Neural crest cell (in vitro differentiated cells): Measurements from ENCODE around the gene FAM124B. TPM values are rescaled to one million over a fixed set of nuclear protein-coding genes. Genes with fewer than 3 reads are reported as not detected.

Experiments used
- DNase-seq: peaks from one replicate; pipeline ENCODE4 v3.0.0; 2021; ENCODE audit warnings: low read depth, mixed read lengths, low spot score
- H3K27ac Mint-ChIP-seq: one replicate; pipeline ENCODE4 v1.8.0; 2021; ENCODE audit warnings: mild to moderate bottlenecking, mixed read lengths; ENCODE audit not compliant: unreplicated experiment
- H3K27me3 Mint-ChIP-seq: 2 replicates; pipeline ENCODE4 v1.8.0; 2021; ENCODE audit warnings: low read depth, mild to moderate bottlenecking, mixed read lengths
- H3K36me3 Mint-ChIP-seq: 2 replicates; pipeline ENCODE4 v1.8.0; 2021; ENCODE audit warnings: low read depth, mild to moderate bottlenecking, mixed read lengths
- H3K4me1 Mint-ChIP-seq: 2 replicates; pipeline ENCODE4 v1.8.0; 2021; ENCODE audit warnings: mixed read lengths
- H3K4me3 Mint-ChIP-seq: one replicate; pipeline ENCODE4 v1.8.0; 2021; ENCODE audit warnings: mild to moderate bottlenecking, mixed read lengths
- H3K9me3 Mint-ChIP-seq: 2 replicates; pipeline ENCODE4 v1.8.0; 2021; ENCODE audit warnings: mixed read lengths
- CTCF ChIP-seq: fragments of 200-600 bp; sonication (generic); conservative IDR thresholded peaks from 2 replicates; pipeline ENCODE4 v1.5.0; 2021; ENCODE audit warnings: antibody characterized with exemption, mild to moderate bottlenecking
- total RNA-seq: library from RNA; stranded (reverse); gene quantifications from 2 replicates; pipeline ENCODE4 v1.2.1, GENCODE V29; 2021

FAM124B gene
- total RNA-seq, 1 donor from 2014 or later, result not detected

GRCh38 chr2:224379172-224379571 lies 22.7 kb downstream of the FAM124B start:
- Mint-ChIP-seq H3K4me3 (no peak overlapping the region), H3K4me1 (no peaks in the 10 kb centered on the region), H3K27ac (no peak overlapping the region), H3K36me3 (no peaks in the 10 kb centered on the region), H3K9me3 (no peaks in the 10 kb centered on the region), H3K27me3 (no peaks in the 10 kb centered on the region)
- no peak for TF ChIP-seq CTCF
- no peak for DNase-seq

GRCh38 chr2:224378701-224379097 lies 23.2 kb downstream of the FAM124B start:
- Mint-ChIP-seq H3K9me3 (no peaks in the 10 kb centered on the region), H3K4me3 (no peak overlapping the region), H3K27ac (no peak overlapping the region), H3K27me3 (no peaks in the 10 kb centered on the region), H3K36me3 (no peaks in the 10 kb centered on the region), H3K4me1 (no peaks in the 10 kb centered on the region)
- TF ChIP-seq CTCF, result no peak
- no peak for DNase-seq

DNA sequence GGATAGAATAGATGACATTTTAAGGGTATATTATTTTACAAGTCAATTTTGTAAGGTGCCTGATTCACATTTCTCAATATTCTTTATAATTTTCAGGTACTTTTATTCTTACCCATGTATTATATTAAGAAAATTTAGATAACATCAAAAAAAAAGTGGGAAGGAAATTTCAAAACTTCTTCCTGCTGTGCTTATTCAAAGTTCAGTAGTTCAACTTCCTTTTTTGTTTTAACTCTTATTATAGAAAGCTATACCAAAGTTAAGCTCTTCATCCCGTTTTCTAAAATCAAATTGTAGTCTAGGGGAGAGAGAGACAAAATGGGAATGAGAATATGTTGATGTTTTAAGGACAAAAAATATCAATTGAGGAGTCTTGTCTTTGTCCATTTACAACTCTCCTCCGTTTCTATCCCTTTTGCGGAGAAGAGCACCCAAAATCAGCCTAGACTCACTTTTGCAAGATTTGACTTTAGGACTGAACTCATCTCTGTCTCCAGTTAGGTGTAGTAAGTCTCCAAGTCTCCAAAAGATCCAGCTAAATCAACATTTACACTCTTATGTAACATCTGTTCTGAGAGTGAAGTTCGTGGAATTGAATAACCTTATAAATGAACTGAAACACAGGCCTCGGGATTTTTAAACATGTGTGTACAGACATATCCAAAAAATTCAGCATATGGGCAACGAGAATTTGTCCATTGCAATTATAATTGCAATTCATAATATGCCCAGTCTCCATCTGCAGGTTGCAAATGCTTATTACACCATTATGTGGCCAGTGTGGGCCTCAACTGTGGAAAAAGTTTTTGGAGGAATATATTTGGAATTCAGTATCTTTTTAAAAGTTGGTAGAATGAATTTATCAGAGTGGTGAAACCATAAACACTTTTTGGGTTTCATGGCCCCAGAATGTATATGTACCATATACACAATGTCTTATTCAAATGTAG lies 23.9 kb downstream of the FAM124B start:
- Mint-ChIP-seq H3K27me3 (no peaks in the 10 kb centered on the region), H3K9me3 (no peaks in the 10 kb centered on the region), H3K4me1 (no peaks in the 10 kb centered on the region), H3K27ac (no peak overlapping the region), H3K36me3 (no peaks in the 10 kb centered on the region), H3K4me3 (no peak overlapping the region)
- peak; percentile 39 for TF ChIP-seq CTCF
- DNase-seq, result no peak

DNA sequence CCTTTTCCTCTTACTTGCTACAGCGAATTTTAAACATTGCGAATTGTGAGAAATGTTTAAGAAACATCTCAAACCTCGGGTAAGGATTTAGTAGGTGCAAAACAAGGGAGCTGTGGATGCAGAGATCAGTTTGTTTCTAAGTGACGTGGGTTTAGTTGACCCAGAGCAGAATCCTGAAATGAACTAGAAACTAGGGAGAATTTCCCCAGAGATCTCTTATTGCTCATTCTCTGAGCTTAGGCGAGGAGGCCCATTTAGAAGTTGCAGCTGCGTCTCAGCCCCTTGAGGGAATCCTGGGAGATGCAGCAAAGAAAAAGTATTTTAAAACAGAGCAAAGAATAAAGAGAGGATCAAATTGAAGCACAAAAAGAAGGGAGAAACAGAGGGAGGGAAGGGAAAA lies 29.3 kb downstream of the FAM124B start:
- Mint-ChIP-seq H3K27me3 (no peaks in the 10 kb centered on the region), H3K4me1 (no peaks in the 10 kb centered on the region), H3K27ac (no peak overlapping the region), H3K4me3 (no peak overlapping the region), H3K9me3 (no peaks in the 10 kb centered on the region), H3K36me3 (no peaks in the 10 kb centered on the region)
- no peak for DNase-seq
- no peak for TF ChIP-seq CTCF

DNA sequence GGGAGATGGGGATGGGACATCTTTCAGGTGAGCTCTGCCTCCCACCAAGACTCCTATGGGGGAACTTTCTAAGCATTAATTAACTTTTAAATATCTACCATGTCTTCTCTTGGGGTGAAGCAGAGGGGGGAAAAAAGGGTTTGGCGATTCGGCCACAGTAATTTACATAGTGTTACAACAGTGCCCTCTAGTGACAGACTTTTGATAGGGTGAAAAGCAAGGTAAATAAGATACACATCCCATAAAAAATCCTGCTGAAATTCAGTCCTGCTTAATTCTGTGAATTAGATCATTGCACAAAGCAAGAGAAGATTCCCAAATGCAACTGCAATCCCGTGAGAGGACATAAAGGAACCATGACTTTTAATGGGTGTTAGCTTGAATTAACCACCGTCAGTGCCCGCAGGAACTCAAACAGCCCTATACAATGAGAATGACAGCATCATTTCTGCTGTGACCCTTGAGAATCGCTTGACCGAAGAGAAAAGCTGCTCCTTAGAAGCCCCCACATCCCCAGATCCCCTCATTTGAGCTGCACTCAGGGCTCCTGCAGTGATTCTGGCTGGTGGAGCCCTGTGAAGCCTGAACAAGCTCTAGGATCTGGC lies 32.8 kb downstream of the FAM124B start:
- H3K27me3 Mint-ChIP-seq, result no peaks in the 10 kb centered on the region
- H3K9me3 Mint-ChIP-seq, result no peaks in the 10 kb centered on the region
- DNase-seq, result no peak
- no peaks in the 10 kb centered on the region for H3K4me1 Mint-ChIP-seq
- no peak overlapping the region for H3K27ac Mint-ChIP-seq
- H3K36me3 Mint-ChIP-seq, result no peaks in the 10 kb centered on the region
- peak; percentile 77 for TF ChIP-seq CTCF
- H3K4me3 Mint-ChIP-seq, result no peak overlapping the region
